ENCODE data around the gene UIMC1. TPM values are rescaled to one million over a fixed set of nuclear protein-coding genes. Genes with fewer than 3 reads are reported as not detected.
A peak's percentile ranks its signal among the peaks of the same experiment; 100 is the strongest.
"Not testable (repeated sequence)": the region's sequence is repeated elsewhere in the genome, so short reads cannot be mapped to it uniquely, and the experiment has no call there.

UIMC1 gene
- total RNA-seq, 1 donor from 2014 or later, result 46.6 TPM

- no peaks in the 10 kb centered on the region for H3K9me3 Mint-ChIP-seq
- no peaks in the 10 kb centered on the region for H3K4me1 Mint-ChIP-seq
- TF ChIP-seq CTCF (conservative IDR thresholded peaks at IDR 0.05), result no peak
- H3K27me3 Mint-ChIP-seq (ENCODE audit: low read depth), result peaks cover 28% of the 10 kb centered on the region
- no peaks in the 10 kb centered on the region for H3K36me3 Mint-ChIP-seq (ENCODE audit: low read depth)
- H3K4me3 Mint-ChIP-seq, result no peak overlapping the region
- H3K27ac Mint-ChIP-seq (ENCODE audit: unreplicated experiment), result peak overlapping the region; percentile 85
- DNase-seq (ENCODE audit: low read depth, low spot score), result no peak
Measured at GRCh38 chr5:176875783-176876505, 130.6 kb downstream of the UIMC1 start.

- Mint-ChIP-seq H3K9me3 (no peaks in the 10 kb centered on the region), H3K27ac (ENCODE audit: unreplicated experiment) (peak overlapping the region; percentile 85), H3K27me3 (ENCODE audit: low read depth) (peaks cover 30% of the 10 kb centered on the region), H3K4me1 (no peaks in the 10 kb centered on the region), H3K36me3 (ENCODE audit: low read depth) (no peaks in the 10 kb centered on the region), H3K4me3 (no peak overlapping the region)
- no peak for TF ChIP-seq CTCF (conservative IDR thresholded peaks at IDR 0.05)
- no peak for DNase-seq (ENCODE audit: low read depth, low spot score)
Measured at GRCh38 chr5:176875014-176875550, 131.5 kb downstream of the UIMC1 start.

- TF ChIP-seq CTCF (conservative IDR thresholded peaks at IDR 0.05), result no peak
- H3K27me3 Mint-ChIP-seq (ENCODE audit: low read depth), result peaks cover 34% of the 10 kb centered on the region
- H3K4me3 Mint-ChIP-seq, result no peak overlapping the region
- peaks cover 3% of the 10 kb centered on the region for H3K4me1 Mint-ChIP-seq
- no peak for DNase-seq (ENCODE audit: low read depth, low spot score)
- no peaks in the 10 kb centered on the region for H3K36me3 Mint-ChIP-seq (ENCODE audit: low read depth)
- no peaks in the 10 kb centered on the region for H3K9me3 Mint-ChIP-seq
- H3K27ac Mint-ChIP-seq (ENCODE audit: unreplicated experiment), result no peak overlapping the region
Measured at GRCh38 chr5:176874198-176874780, 132.3 kb downstream of the UIMC1 start.

GRCh38 chr5:176873541-176874172, 132.9 kb downstream of the UIMC1 start:
- TF ChIP-seq CTCF (conservative IDR thresholded peaks at IDR 0.05), result no peak
- Mint-ChIP-seq H3K4me3 (no peak overlapping the region), H3K27ac (ENCODE audit: unreplicated experiment) (no peak overlapping the region), H3K36me3 (ENCODE audit: low read depth) (no peaks in the 10 kb centered on the region), H3K9me3 (no peaks in the 10 kb centered on the region), H3K4me1 (peaks cover 3% of the 10 kb centered on the region), H3K27me3 (ENCODE audit: low read depth) (peaks cover 34% of the 10 kb centered on the region)
- DNase-seq (ENCODE audit: low read depth, low spot score), result no peak

GRCh38 chr5:176873011-176873410, 133.6 kb downstream of the UIMC1 start:
- not testable (repeated sequence) for H3K36me3 Mint-ChIP-seq (ENCODE audit: low read depth); H3K4me3 Mint-ChIP-seq; DNase-seq (ENCODE audit: low read depth, low spot score); H3K4me1 Mint-ChIP-seq; H3K27ac Mint-ChIP-seq (ENCODE audit: unreplicated experiment); H3K9me3 Mint-ChIP-seq
- H3K27me3 Mint-ChIP-seq (ENCODE audit: low read depth), result peaks cover 34% of the 10 kb centered on the region

- H3K4me1 Mint-ChIP-seq; H3K9me3 Mint-ChIP-seq; DNase-seq (ENCODE audit: low read depth, low spot score); H3K27ac Mint-ChIP-seq (ENCODE audit: unreplicated experiment); H3K4me3 Mint-ChIP-seq; H3K36me3 Mint-ChIP-seq (ENCODE audit: low read depth): not testable (repeated sequence)
- peaks cover 35% of the 10 kb centered on the region for H3K27me3 Mint-ChIP-seq (ENCODE audit: low read depth)
Measured at GRCh38 chr5:176872586-176872985, 134.0 kb downstream of the UIMC1 start.

GRCh38 chr5:176870644-176871043, 135.9 kb downstream of the UIMC1 start:
- not testable (repeated sequence) for H3K27ac Mint-ChIP-seq (ENCODE audit: unreplicated experiment); DNase-seq (ENCODE audit: low read depth, low spot score); H3K4me3 Mint-ChIP-seq; H3K9me3 Mint-ChIP-seq; H3K36me3 Mint-ChIP-seq (ENCODE audit: low read depth)
- H3K4me1 Mint-ChIP-seq, result peaks cover 20% of the 10 kb centered on the region
- peaks cover 40% of the 10 kb centered on the region for H3K27me3 Mint-ChIP-seq (ENCODE audit: low read depth)
